ENCODE measurements around the gene CYP11A1. TPM values are rescaled to one million over a fixed set of nuclear protein-coding genes. Genes with fewer than 3 reads are reported as not detected.

Gene CYP11A1
- total and polyA plus RNA-seq, 10 of the 15 experiments (the other 5 are each of a cell fraction or from before 2014, with no cell fraction given) = 0.11 to 1.2 (median 0.23) TPM; not detected in 5

- TF ChIP-seq MEF2A (IDR thresholded peaks at IDR 0.05; ENCODE audit: insufficient read depth, low read depth, low read length) (0 out of 2 replicates have a peak, but pooled peaks have one; percentile 34), USF1 (IDR thresholded peaks at IDR 0.05; ENCODE audit: borderline replicate concordance, extremely low read length, insufficient read depth, low read depth, low read length) (no peak), GATAD2B (conservative IDR thresholded peaks at IDR 0.05; ENCODE audit: low read depth) (peak; percentile 44), FOS (IDR thresholded peaks at IDR 0.05; ENCODE audit: borderline replicate concordance, extremely low read depth, insufficient read length) (peak; percentile 40), ESRRA (IDR thresholded peaks at IDR 0.05; ENCODE audit: low read length) (no peak), KAT2A (conservative IDR thresholded peaks at IDR 0.05; ENCODE audit: control insufficient read depth, low read depth, low read length) (no peak), DPF2 (IDR thresholded peaks at IDR 0.05) (no peak), CBX3 (IDR thresholded peaks at IDR 0.05; ENCODE audit: borderline replicate concordance, low read depth) (no peak), IKZF2 (IDR thresholded peaks at IDR 0.05) (peak in 1 of 2 experiments; percentile 14; a peak in 1 of 4 replicates), ZNF592 (IDR thresholded peaks at IDR 0.05) (no peak)
Observed at GRCh38 chr15:74373731-74374647, 6.5 kb upstream of the CYP11A1 start (continued).
